ENCODE data around the gene FTCD. TPM values are rescaled to one million over a fixed set of nuclear protein-coding genes. Genes with fewer than 3 reads are reported as not detected.
"Not testable (repeated sequence)": the region's sequence is repeated elsewhere in the genome, so short reads cannot be mapped to it uniquely, and the experiment has no call there.

The FTCD gene
- total and polyA plus RNA-seq, 10 of the 15 experiments (the other 5 are each of a cell fraction or from before 2014, with no cell fraction given): 0.27 to 0.28 TPM; not detected in 8

DNA sequence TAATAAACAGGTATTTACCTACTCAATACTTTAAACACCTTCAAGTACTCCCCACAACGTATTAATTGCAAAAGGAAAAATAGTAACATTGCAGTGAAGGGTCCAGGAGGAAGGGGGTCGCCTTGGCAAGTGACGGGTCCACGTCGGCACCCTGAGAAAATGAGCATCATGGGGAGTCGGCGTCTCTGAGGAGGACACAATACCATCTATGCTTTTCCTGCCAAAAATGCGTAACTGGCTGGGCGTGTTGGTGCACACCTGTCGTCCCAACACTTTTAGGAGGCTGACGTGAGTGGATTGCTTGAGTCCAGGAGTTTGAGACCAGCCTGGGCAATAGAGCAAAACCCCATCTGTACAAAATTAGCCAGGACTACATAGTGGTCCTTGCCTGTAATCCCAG is 7.3 kb downstream of the FTCD start:
- Histone ChIP-seq H3K79me2 (ENCODE audit: control insufficient read depth, insufficient read depth, low read length) (no peaks in the 10 kb centered on the region), H3K4me2 (ENCODE audit: control insufficient read depth, insufficient read depth) (no peak overlapping the region), H4K20me1 (ENCODE audit: control insufficient read depth, insufficient read depth) (no peaks in the 10 kb centered on the region), H3K36me3 (ENCODE audit: control insufficient read depth in 2 of 2, insufficient read depth in 2 of 2, low read length in 1 of 2) (no peaks in the 10 kb centered on the region), H2AFZ (ENCODE audit: control insufficient read depth, low read depth, low read length) (no peak overlapping the region), H3K9ac (ENCODE audit: control insufficient read depth, insufficient read depth, low read length) (no peak overlapping the region), H3K4me3 (no peak overlapping the region), H3K27ac (ENCODE audit: control insufficient read depth, insufficient read depth) (no peak overlapping the region), H3K9me3 (replicated peaks; ENCODE audit: control insufficient read depth, insufficient read depth, low read length) (no peaks in the 10 kb centered on the region), H3K27me3 (replicated peaks in 1 of 2; ENCODE audit: control insufficient read depth in 2 of 2, insufficient read depth in 2 of 2, low read length in 1 of 2) (no peaks in the 10 kb centered on the region), H3K4me1 (ENCODE audit: control insufficient read depth, insufficient read depth, low read length) (no peaks in the 10 kb centered on the region; the same call in 1 of the 2 replicates)
- SMC1A ChIA-PET (ENCODE audit: uncharacterized antibody, unreplicated experiment): no interaction called here
- CTCF ChIA-PET: interaction anchor here (1.3 kb wide), 1 partner anchor 106 kb away, joined by 3 read pairs; no protein-coding TSS in a partner anchor
- BruUV-seq (replicated peaks): no TSS peak
- RAD21 ChIA-PET (ENCODE audit: unreplicated experiment): interaction anchor here (1.0 kb wide), 1 partner anchor 174 kb away, joined by 5 read pairs; no protein-coding TSS in a partner anchor
- DNase-seq (ENCODE audit: low read depth, low spot score) (no peak), FAIRE-seq (no peak), ATAC-seq (no peak)
- WGBS (ENCODE audit: insufficient coverage, insufficient replicate concordance, low lambda C conversion rate, missing lambda C conversion rate): 53% methylated on average over 11 of the region's 11 CpGs
- intact Hi-C loops (cut with micrococcal nuclease; ENCODE audit: unreplicated experiment) (loop anchor here (10.0 kb wide), 1 partner anchor 137 kb away; the partner anchor contains the start of genes MCM3AP and YBEY), in situ Hi-C loops (cut with MboI) (no loop called here)
- no peak for TF ChIP-seq MTA2 (IDR thresholded peaks at IDR 0.05; ENCODE audit: low read depth)
- TF ChIP-seq MYC (IDR thresholded peaks at IDR 0.05; ENCODE audit: insufficient read depth, insufficient read length, insufficient replicate concordance, low read length, severe bottlenecking): no peak
- TF ChIP-seq RAD21 (IDR thresholded peaks at IDR 0.05; ENCODE audit: insufficient read depth, low read depth, low read length): no peak
- no peak for TF ChIP-seq SMAD1 (IDR thresholded peaks at IDR 0.05; ENCODE audit: low read depth, partially characterized antibody)
- TF ChIP-seq TCF7 (IDR thresholded peaks at IDR 0.05; ENCODE audit: borderline replicate concordance): no peak
- POLR2A ChIA-PET: no interaction called here

- intact Hi-C loops (cut with micrococcal nuclease; ENCODE audit: unreplicated experiment): loop anchor here (10.0 kb wide), 1 partner anchor 137 kb away; the partner anchor contains the start of genes MCM3AP and YBEY
- ATAC-seq: peak; percentile 47
- H3K27me3 ChIP-seq (replicated peaks in 1 of 2; ENCODE audit: control insufficient read depth in 2 of 2, insufficient read depth in 2 of 2, low read length in 1 of 2); H2AFZ ChIP-seq (ENCODE audit: control insufficient read depth, low read depth, low read length); H3K4me1 ChIP-seq (ENCODE audit: control insufficient read depth, insufficient read depth, low read length); SMC1A ChIA-PET (ENCODE audit: uncharacterized antibody, unreplicated experiment); in situ Hi-C loops (cut with MboI); BruUV-seq (replicated peaks); H3K9ac ChIP-seq (ENCODE audit: control insufficient read depth, insufficient read depth, low read length); POLR2A ChIA-PET; H3K9me3 ChIP-seq (replicated peaks; ENCODE audit: control insufficient read depth, insufficient read depth, low read length); H3K27ac ChIP-seq (ENCODE audit: control insufficient read depth, insufficient read depth); FAIRE-seq; H3K79me2 ChIP-seq (ENCODE audit: control insufficient read depth, insufficient read depth, low read length); H4K20me1 ChIP-seq (ENCODE audit: control insufficient read depth, insufficient read depth); H3K4me3 ChIP-seq; H3K4me2 ChIP-seq (ENCODE audit: control insufficient read depth, insufficient read depth); DNase-seq (ENCODE audit: low read depth, low spot score); H3K36me3 ChIP-seq (ENCODE audit: control insufficient read depth in 2 of 2, insufficient read depth in 2 of 2, low read length in 1 of 2): not testable (repeated sequence)
- TF ChIP-seq SMC3 (IDR thresholded peaks at IDR 0.05; ENCODE audit: borderline replicate concordance, low read length) (peak; percentile 55; the same call in 1 of the 2 replicates), RUNX3 (IDR thresholded peaks at IDR 0.05; ENCODE audit: low read length) (peak; percentile 22; the same call in 1 of the 2 replicates), RAD21 (IDR thresholded peaks at IDR 0.05; ENCODE audit: insufficient read depth, low read depth, low read length) (peak; percentile 66)
- TF ChIP-seq, protein P1, sequence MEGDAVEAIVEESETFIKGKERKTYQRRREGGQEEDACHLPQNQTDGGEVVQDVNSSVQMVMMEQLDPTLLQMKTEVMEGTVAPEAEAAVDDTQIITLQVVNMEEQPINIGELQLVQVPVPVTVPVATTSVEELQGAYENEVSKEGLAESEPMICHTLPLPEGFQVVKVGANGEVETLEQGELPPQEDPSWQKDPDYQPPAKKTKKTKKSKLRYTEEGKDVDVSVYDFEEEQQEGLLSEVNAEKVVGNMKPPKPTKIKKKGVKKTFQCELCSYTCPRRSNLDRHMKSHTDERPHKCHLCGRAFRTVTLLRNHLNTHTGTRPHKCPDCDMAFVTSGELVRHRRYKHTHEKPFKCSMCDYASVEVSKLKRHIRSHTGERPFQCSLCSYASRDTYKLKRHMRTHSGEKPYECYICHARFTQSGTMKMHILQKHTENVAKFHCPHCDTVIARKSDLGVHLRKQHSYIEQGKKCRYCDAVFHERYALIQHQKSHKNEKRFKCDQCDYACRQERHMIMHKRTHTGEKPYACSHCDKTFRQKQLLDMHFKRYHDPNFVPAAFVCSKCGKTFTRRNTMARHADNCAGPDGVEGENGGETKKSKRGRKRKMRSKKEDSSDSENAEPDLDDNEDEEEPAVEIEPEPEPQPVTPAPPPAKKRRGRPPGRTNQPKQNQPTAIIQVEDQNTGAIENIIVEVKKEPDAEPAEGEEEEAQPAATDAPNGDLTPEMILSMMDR (IDR thresholded peaks at IDR 0.05 in 2 of 3, conservative IDR thresholded peaks at IDR 0.05 in 1 of 3; ENCODE audit: control insufficient read depth in 2 of 3, extremely low read depth in 1 of 3, insufficient read depth in 1 of 3, low read depth in 3 of 3, low read length in 3 of 3): peak; percentile 44 to 70 (median 55)
- ChIA-PET CTCF (interaction anchor here (0.9 to 1.3 kb wide), 3 partner anchors 107 to 178 kb away, joined by 3 to 4 read pairs (median 4); a partner anchor contains a TSS), RAD21 (ENCODE audit: unreplicated experiment) (interaction anchor here (1.0 kb wide), 1 partner anchor 174 kb away, joined by 5 read pairs; no protein-coding TSS in a partner anchor)
- WGBS (ENCODE audit: insufficient coverage, insufficient replicate concordance, low lambda C conversion rate, missing lambda C conversion rate): 45% methylated on average over 10 of the region's 12 CpGs
These were observed 8.0 kb downstream of the FTCD start for GRCh38 chr21:46147429-46147828.

All from GM12878 (cell line).